Tibial artery (tissue), 4 donors: ENCODE results near the gene NKAIN1.
A peak's percentile ranks its signal among the peaks of the same experiment; 100 is the strongest.

ENCODE experiments used
- DNase-seq, 2 donors: peaks; one replicate each; pipeline ENCODE4 v3.0.0-alpha.2; 2019
- H3K27ac ChIP-seq, 2 donors: fragments of 200-600 bp; sonication (generic) in 1 of 2; 1 replicate in 1 of 2; 2 replicates in 1 of 2; pipeline ENCODE4 v1.5.1; 2018 to 2019; ENCODE audit warnings: mild to moderate bottlenecking in 1 of 2
- H3K27me3 ChIP-seq, 2 donors: fragments of 200-600 bp; sonication (generic) in 1 of 2; one replicate each; pipeline versions ENCODE4 v1.5.1 to v1.6.0; 2016 to 2019
- H3K36me3 ChIP-seq, 3 donors: fragments of 200-600 bp; sonication (generic) in 2 of 3; one replicate each; pipeline ENCODE4 v1.5.1; 2016 to 2019; ENCODE audit warnings: mild to moderate bottlenecking in 2 of 3
- H3K4me1 ChIP-seq, 4 donors: fragments of 200-600 bp; sonication (generic) in 2 of 4; 1 replicate in 3 of 4; 2 replicates in 1 of 4; pipeline ENCODE4 v1.5.1; 2016 to 2019
- H3K4me3 ChIP-seq, 2 donors: fragments of 200-600 bp; sonication (generic) in 1 of 2; 1 replicate in 1 of 2; 2 replicates in 1 of 2; pipeline ENCODE4 v1.5.1; 2018 to 2019; ENCODE audit warnings: mild to moderate bottlenecking in 2 of 2
- H3K9me3 ChIP-seq, 3 donors: fragments of 200-600 bp; sonication (generic) in 1 of 3; one replicate each; pipeline ENCODE4 v1.5.1; 2016 to 2019
- intact Hi-C: fragments of 100-400 bp; cut with DNase I; formaldehyde crosslinking; loops from one replicate; pipeline ENCODE4 v1.15.0; 2023; ENCODE audit warnings: low total_unique reads
- TF ChIP-seq, protein P1 (sequence below), 2 experiments: fragments of 200-600 bp in 1 of 2; fragments of 450-650 bp in 1 of 2; IDR thresholded peaks; one replicate each; pipeline ENCODE4 v1.5.1; 2017 to 2019; ENCODE audit warnings: antibody characterized with exemption in 2 of 2, mild to moderate bottlenecking in 1 of 2, moderate library complexity in 1 of 2

The NKAIN1 gene

DNA sequence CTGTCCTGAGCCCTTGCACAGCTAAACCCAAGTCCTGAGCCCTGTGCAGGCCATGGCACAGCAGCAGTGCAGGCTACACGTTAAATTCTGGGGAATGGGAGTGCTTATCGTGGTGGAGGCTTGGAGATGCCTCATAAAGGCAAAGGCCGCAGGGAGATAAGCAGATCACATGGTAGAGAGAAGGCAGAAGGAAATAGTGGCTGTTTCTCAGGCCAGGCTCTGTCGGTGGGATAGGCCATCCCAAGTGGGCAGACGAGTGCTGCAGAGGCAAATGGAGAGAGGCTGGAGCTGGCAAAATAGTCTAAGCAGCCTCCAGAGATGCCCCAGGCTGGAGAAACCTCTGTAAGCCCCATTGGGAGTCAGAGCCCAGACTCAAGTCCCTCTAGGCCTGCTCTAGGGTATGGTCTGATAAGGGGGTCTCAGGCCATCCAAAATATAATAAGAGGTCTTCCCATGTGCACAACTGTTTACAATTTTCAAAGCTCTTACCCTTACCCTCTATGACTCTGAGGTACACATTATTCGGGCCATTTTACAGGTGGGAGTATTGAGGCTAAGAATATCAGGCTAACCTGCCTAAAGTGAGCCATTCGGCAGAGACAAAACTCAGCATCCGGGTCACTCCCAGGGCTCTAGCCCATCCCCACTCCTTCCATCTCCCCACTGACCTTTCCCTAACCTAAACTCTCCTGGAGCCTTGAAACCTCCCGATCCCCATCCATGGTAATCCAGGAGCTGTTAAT, 79.6 kb downstream of the NKAIN1 start:
- H3K4me1 ChIP-seq = peaks cover 0 to 19% (median 7%) of the 10 kb centered on the region in 4 donors
- H3K9me3 ChIP-seq = no peaks in the 10 kb centered on the region
- no peaks in the 10 kb centered on the region for H3K27me3 ChIP-seq
- H3K27ac ChIP-seq = no peak overlapping the region
- DNase-seq = no peak
- intact Hi-C loops = no loop called here
- TF ChIP-seq, protein P1, sequence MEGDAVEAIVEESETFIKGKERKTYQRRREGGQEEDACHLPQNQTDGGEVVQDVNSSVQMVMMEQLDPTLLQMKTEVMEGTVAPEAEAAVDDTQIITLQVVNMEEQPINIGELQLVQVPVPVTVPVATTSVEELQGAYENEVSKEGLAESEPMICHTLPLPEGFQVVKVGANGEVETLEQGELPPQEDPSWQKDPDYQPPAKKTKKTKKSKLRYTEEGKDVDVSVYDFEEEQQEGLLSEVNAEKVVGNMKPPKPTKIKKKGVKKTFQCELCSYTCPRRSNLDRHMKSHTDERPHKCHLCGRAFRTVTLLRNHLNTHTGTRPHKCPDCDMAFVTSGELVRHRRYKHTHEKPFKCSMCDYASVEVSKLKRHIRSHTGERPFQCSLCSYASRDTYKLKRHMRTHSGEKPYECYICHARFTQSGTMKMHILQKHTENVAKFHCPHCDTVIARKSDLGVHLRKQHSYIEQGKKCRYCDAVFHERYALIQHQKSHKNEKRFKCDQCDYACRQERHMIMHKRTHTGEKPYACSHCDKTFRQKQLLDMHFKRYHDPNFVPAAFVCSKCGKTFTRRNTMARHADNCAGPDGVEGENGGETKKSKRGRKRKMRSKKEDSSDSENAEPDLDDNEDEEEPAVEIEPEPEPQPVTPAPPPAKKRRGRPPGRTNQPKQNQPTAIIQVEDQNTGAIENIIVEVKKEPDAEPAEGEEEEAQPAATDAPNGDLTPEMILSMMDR (IDR thresholded peaks at IDR 0.05) = no peak
- H3K36me3 ChIP-seq = no peaks in the 10 kb centered on the region
- no peak overlapping the region for H3K4me3 ChIP-seq

DNA sequence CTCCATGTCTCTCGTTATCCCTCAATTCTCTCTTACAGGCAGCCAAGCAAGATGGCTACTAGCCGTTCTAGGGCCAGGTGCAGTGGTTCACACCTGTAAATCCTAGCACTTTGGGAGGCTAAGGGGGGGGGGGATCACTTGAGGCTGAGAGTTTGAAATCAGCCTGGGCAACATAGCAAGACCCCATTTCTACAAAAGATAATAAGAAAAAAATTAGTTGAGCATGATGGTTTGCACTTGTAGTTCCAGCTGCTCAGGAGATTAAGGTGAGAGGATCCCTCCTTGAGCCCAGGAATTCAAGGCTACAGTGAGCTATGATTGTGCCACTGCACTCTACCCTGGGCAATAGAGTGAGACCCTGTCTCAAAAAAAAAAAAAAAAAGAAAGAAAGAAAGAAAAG, 80.4 kb downstream of the NKAIN1 start:
- no peaks in the 10 kb centered on the region for H3K9me3 ChIP-seq
- intact Hi-C loops = no loop called here
- H3K27ac ChIP-seq = no peak overlapping the region
- no peak overlapping the region for H3K4me3 ChIP-seq
- peaks cover 0 to 19% (median 7%) of the 10 kb centered on the region in 4 donors for H3K4me1 ChIP-seq
- H3K27me3 ChIP-seq = no peaks in the 10 kb centered on the region
- no peak for DNase-seq
- no peaks in the 10 kb centered on the region for H3K36me3 ChIP-seq
- TF ChIP-seq, protein P1 (IDR thresholded peaks at IDR 0.05) = no peak

DNA sequence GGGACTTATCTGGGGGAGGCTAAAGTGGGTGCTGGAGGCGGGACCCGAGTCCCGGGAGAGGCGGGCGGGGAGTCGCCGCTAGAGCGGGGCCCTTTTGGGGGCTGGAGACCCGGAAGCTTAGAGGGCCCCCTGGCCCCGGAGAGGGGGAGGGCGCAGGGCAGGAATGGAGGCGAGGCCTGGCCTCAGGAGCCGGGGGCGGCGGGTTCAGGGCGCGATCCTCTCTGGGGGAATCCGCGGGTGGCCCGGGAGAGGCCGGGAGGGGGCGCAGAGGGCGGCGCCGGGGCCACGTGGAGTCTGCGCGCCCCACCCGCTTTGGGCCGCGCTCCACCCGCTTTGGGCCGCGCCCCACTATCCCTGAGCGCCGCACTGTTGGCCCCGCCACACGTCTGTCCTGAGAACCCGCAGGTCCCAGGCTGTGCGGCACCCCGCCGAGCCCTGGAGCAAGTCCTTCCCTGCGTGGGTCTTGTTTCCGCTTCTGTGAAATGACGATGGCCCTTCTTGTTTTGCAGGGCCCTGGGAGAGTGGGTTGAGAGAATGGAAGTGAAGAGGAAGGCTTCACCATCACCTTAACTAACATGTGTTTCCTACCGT, 84.4 kb downstream of the NKAIN1 start:
- peak; percentile 30 to 78 for DNase-seq
- Histone ChIP-seq H3K36me3 (no peaks in the 10 kb centered on the region), H3K27ac (peak overlapping the region; percentile 82 to 88), H3K9me3 (no peaks in the 10 kb centered on the region), H3K27me3 (no peaks in the 10 kb centered on the region), H3K4me1 (peaks cover 0 to 11% (median 7%) of the 10 kb centered on the region in 4 donors), H3K4me3 (peak overlapping the region; percentile 66 to 97)
- TF ChIP-seq, protein P1 (IDR thresholded peaks at IDR 0.05) = peak in 1 of 2 experiments; percentile 24
- intact Hi-C loops = no loop called here

DNA sequence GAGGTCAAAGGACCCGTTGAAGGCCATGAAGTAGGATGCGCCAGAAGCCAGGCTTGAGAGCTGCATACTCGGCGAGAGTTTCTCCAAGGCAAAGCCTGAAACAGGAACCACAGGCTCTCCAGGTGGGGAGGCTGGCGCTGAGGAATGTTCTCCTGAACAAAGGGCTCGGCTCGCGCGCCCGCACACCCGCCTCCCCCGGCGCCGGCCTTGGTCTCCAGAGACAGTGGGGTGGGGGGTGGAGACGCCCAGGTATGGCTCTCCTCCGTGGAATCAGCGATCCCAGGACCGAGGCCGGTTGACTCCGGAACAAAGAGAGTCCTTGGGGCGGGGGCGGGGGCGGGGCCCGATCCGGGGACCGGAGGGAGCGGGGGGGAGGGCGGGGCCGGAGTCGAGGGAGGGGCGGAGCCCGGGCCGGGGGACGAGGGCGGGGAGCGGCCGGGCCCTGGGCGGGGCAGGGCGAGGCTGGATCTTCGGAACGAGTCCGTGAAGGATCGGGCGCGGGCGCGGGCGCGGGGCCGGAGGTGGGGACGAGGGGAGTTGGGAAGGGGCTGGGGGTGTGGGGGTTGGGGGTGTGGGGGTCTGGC, 85.0 kb downstream of the NKAIN1 start:
- DNase-seq = peak; percentile 29 to 83
- no peaks in the 10 kb centered on the region for H3K36me3 ChIP-seq
- TF ChIP-seq, protein P1 (IDR thresholded peaks at IDR 0.05) = no peak
- H3K27ac ChIP-seq = peak overlapping the region; percentile 82 to 88
- H3K27me3 ChIP-seq = no peaks in the 10 kb centered on the region
- intact Hi-C loops = no loop called here
- H3K9me3 ChIP-seq = no peaks in the 10 kb centered on the region
- H3K4me3 ChIP-seq = peak overlapping the region; percentile 66 to 97
- peaks cover 0 to 11% (median 7%) of the 10 kb centered on the region in 4 donors for H3K4me1 ChIP-seq

DNA sequence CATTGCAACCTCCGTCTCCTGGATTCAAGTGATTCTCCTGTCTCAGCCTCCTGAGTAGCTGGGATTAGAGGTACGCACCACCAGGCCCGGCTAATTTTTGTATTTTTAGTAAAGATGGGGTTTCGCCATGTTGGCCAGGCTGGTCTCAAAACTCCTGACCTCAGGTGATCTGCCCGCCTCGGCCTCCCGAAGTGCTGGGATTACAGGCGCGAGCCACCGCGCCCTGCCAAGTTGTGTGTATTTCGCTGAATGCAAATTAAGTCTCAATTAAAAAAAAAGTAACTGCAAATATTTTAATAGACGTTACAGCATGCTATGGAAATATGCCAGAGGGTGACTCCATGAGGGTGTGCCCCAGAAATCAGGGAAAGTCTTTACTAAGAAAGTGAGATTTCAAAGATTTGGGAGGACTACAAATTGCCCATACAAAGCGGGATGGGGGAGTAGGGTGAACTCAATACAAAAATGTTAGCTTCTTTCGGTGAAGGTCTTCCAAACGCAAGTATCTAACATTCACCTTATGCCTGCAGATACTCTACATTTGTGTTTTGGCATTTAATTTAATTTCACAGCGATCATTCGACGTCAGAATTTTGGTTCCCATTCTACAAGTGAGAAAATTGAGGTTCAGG, 85.6 kb downstream of the NKAIN1 start:
- peak overlapping the region; percentile 66 to 97 for H3K4me3 ChIP-seq
- peak overlapping the region; percentile 82 to 88 for H3K27ac ChIP-seq
- no peak for DNase-seq
- H3K4me1 ChIP-seq = peaks cover 0 to 11% (median 7%) of the 10 kb centered on the region in 4 donors
- no peaks in the 10 kb centered on the region for H3K27me3 ChIP-seq
- TF ChIP-seq, protein P1 (IDR thresholded peaks at IDR 0.05) = no peak
- intact Hi-C loops = no loop called here
- no peaks in the 10 kb centered on the region for H3K36me3 ChIP-seq
- H3K9me3 ChIP-seq = no peaks in the 10 kb centered on the region
